HepG2 (cell line): ENCODE measurements around the gene CHDH. TPM values are rescaled to one million over a fixed set of nuclear protein-coding genes. Genes with fewer than 3 reads are reported as not detected.

Source experiments
- CAMTA2 ChIP-seq: sonication (generic); formaldehyde crosslinking; IDR thresholded peaks from 2 replicates; pipeline ENCODE4 v1.4.0; 2020; ENCODE audit warnings: mild to moderate bottlenecking, missing genetic modification reagents, borderline replicate concordance
- HNRNPL ChIP-seq: fragments of 200-400 bp; formaldehyde crosslinking; IDR thresholded peaks from 2 replicates; pipeline ENCODE4 v1.6.1; 2017; ENCODE audit warnings: mild to moderate bottlenecking, low read depth, low read length
- HNRNPLL ChIP-seq: fragments of 200-400 bp; formaldehyde crosslinking; IDR thresholded peaks from 2 replicates; pipeline ENCODE4 v1.6.1; 2017; ENCODE audit warnings: mild to moderate bottlenecking, low read depth, low read length; ENCODE audit not compliant: poor library complexity, severe bottlenecking
- HOXA7 ChIP-seq: sonication (generic); formaldehyde crosslinking; IDR thresholded peaks from 2 replicates; pipeline ENCODE4 v1.8.1; 2022; ENCODE audit warnings: mild to moderate bottlenecking, missing genetic modification reagents, moderate library complexity
- MAZ ChIP-seq, 2 experiments: sonication (generic) in 1 of 2; formaldehyde crosslinking in 1 of 2; IDR thresholded peaks; 2 replicates each; pipeline versions ENCODE4 v1.5.0 to v1.6.1; 2012 to 2020; ENCODE audit warnings: low read depth in 2 of 2, mild to moderate bottlenecking in 2 of 2, borderline replicate concordance in 1 of 2, improper control_type of control experiment in 1 of 2, low read length in 1 of 2, missing genetic modification reagents in 1 of 2, moderate library complexity in 1 of 2
- PPARG ChIP-seq: conservative IDR thresholded peaks from 2 replicates; pipeline ENCODE4 v1.6.1; 2016; ENCODE audit warnings: missing biosample characterization, missing genetic modification reagents
- RBFOX2 ChIP-seq: fragments of 200-400 bp; formaldehyde crosslinking; IDR thresholded peaks from 2 replicates; pipeline ENCODE4 v1.6.1; 2017; ENCODE audit warnings: low read depth, mild to moderate bottlenecking, low read length
- ZBTB7A ChIP-seq: sonication (generic); formaldehyde crosslinking; IDR thresholded peaks from 2 replicates; pipeline ENCODE4 v1.8.0; 2022; ENCODE audit warnings: mild to moderate bottlenecking, missing genetic modification reagents
- ZIK1 ChIP-seq: sonication (generic); formaldehyde crosslinking; IDR thresholded peaks from 2 replicates; pipeline ENCODE4 v1.5.0; 2020; ENCODE audit warnings: mild to moderate bottlenecking, low read depth, missing genetic modification reagents, borderline replicate concordance
- ZNF10 ChIP-seq: sonication (generic); formaldehyde crosslinking; IDR thresholded peaks from 2 replicates; pipeline ENCODE4 v1.4.0; 2020; ENCODE audit warnings: mild to moderate bottlenecking, low read depth, missing genetic modification reagents, borderline replicate concordance
- ZNF121 ChIP-seq: sonication (generic); formaldehyde crosslinking; IDR thresholded peaks from 2 replicates; pipeline ENCODE4 v1.5.0; 2020; ENCODE audit warnings: mild to moderate bottlenecking, missing genetic modification reagents
- ZNF589 ChIP-seq: sonication (generic); formaldehyde crosslinking; conservative IDR thresholded peaks from 2 replicates; pipeline ENCODE4 v1.8.0; 2022; ENCODE audit warnings: mild to moderate bottlenecking, moderate library complexity, missing genetic modification reagents
- ZNF678 ChIP-seq: sonication (generic); formaldehyde crosslinking; IDR thresholded peaks from 2 replicates; pipeline ENCODE4 v1.4.0; 2020; ENCODE audit warnings: mild to moderate bottlenecking, missing genetic modification reagents
- ZZZ3 ChIP-seq: sonication (generic); formaldehyde crosslinking; IDR thresholded peaks from 2 replicates; pipeline ENCODE4 v1.4.0; 2020; ENCODE audit warnings: missing genetic modification reagents, mild to moderate bottlenecking, borderline replicate concordance
- polyA plus RNA-seq, 8 experiments: library from polyadenylated mRNA; depleted of rRNA in 3 of 8; stranded (reverse) in 7 of 8; unstranded in 1 of 8; fragments of >200 nt; fragmentation: Illumina TruSeq in 4 of 8; extraction: Trizol in 4 of 8; gene quantifications; 2 replicates each; pipeline versions ENCODE4 v1.2.1 to v1.2.3, GENCODE V29; 2011 to 2016; ENCODE audit warnings: low read depth in 4 of 8, missing spikeins in 1 of 8, mixed read lengths in 1 of 8; ENCODE audit not compliant: insufficient read depth in 1 of 8
- total RNA-seq, 5 experiments: library from RNA; depleted of rRNA; stranded (reverse); fragments of >200 nt; fragmentation: Illumina TruSeq; extraction: Trizol; gene quantifications; 2 replicates each; pipeline ENCODE4 v1.2.3, GENCODE V29; 2016; ENCODE audit warnings: low read depth in 1 of 5
- TF ChIP-seq, protein P1 (sequence below): sonication (generic); formaldehyde crosslinking; IDR thresholded peaks from 2 replicates; pipeline ENCODE4 v1.4.0; 2020; ENCODE audit warnings: missing genetic modification reagents
- TF ChIP-seq, protein P2 (sequence below): sonication (generic); formaldehyde crosslinking; IDR thresholded peaks from 2 replicates; pipeline ENCODE4 v1.5.0; 2020; ENCODE audit warnings: mild to moderate bottlenecking, missing genetic modification reagents, borderline replicate concordance
- TF ChIP-seq, protein P3 (sequence below): sonication (generic); formaldehyde crosslinking; IDR thresholded peaks from 2 replicates; pipeline ENCODE4 v1.4.0; 2020; ENCODE audit warnings: missing genetic modification reagents

The CHDH gene
- total and polyA plus RNA-seq, 2 of the 13 experiments (the other 11 are each of a cell fraction or from before 2014, with no cell fraction given) = 28.1 to 48.9 TPM

DNA sequence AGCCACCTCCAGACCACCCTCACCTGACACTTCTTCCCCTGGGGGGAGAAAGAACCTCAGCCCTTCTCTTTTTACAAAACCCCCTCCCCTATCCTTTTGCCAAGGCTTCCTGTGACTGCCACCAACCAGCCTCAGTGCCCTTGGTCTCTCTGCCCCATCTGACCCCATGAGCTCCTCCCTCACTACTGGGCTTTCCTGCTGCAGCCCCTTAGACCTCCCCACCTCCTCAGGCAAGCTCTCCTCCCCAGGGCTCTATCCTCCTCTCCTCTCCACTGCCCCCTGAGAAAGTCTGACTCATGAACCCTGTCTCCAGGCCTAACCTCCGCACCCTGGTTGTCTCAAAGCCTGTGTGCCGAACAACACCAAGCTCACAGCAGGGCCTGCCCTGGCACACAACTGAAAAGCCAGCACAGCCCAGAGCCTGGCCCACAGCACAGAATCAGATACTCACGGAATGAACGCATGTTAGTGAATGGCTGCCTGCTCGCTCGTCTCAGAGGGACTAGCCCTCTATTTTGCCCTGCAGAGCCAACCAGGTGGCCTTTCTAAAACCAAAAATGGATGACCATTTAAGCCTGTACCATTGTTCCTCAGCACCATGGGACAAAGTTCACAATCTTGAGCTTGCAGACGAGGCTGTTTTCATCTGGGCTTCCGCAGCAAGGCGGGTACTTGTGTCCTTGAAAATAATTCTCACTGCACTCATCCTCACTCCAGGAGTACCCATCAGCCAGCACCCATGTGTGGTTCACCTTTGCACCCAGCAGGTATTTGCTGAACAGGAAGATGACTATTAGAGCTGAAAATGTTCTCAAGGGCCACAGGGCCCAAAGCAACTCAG lies 1.7 kb downstream of the CHDH start (continued):
- TF ChIP-seq, protein P1, sequence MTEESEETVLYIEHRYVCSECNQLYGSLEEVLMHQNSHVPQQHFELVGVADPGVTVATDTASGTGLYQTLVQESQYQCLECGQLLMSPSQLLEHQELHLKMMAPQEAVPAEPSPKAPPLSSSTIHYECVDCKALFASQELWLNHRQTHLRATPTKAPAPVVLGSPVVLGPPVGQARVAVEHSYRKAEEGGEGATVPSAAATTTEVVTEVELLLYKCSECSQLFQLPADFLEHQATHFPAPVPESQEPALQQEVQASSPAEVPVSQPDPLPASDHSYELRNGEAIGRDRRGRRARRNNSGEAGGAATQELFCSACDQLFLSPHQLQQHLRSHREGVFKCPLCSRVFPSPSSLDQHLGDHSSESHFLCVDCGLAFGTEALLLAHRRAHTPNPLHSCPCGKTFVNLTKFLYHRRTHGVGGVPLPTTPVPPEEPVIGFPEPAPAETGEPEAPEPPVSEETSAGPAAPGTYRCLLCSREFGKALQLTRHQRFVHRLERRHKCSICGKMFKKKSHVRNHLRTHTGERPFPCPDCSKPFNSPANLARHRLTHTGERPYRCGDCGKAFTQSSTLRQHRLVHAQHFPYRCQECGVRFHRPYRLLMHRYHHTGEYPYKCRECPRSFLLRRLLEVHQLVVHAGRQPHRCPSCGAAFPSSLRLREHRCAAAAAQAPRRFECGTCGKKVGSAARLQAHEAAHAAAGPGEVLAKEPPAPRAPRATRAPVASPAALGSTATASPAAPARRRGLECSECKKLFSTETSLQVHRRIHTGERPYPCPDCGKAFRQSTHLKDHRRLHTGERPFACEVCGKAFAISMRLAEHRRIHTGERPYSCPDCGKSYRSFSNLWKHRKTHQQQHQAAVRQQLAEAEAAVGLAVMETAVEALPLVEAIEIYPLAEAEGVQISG (CRISPR knock-in tag) = 0 out of 2 replicates have a peak, but pooled peaks have one; percentile 39
- no peak for TF ChIP-seq ZNF589
- TF ChIP-seq HNRNPLL = no peak
- TF ChIP-seq ZNF10 = no peak
- TF ChIP-seq MAZ (IDR thresholded peaks at IDR 0.05; ENCODE audit: borderline replicate concordance, low read depth, low read length) = no peak
- no peak for TF ChIP-seq MAZ (CRISPR knock-in tag; IDR thresholded peaks at IDR 0.05; ENCODE audit: low read depth)
- TF ChIP-seq, protein P2, sequence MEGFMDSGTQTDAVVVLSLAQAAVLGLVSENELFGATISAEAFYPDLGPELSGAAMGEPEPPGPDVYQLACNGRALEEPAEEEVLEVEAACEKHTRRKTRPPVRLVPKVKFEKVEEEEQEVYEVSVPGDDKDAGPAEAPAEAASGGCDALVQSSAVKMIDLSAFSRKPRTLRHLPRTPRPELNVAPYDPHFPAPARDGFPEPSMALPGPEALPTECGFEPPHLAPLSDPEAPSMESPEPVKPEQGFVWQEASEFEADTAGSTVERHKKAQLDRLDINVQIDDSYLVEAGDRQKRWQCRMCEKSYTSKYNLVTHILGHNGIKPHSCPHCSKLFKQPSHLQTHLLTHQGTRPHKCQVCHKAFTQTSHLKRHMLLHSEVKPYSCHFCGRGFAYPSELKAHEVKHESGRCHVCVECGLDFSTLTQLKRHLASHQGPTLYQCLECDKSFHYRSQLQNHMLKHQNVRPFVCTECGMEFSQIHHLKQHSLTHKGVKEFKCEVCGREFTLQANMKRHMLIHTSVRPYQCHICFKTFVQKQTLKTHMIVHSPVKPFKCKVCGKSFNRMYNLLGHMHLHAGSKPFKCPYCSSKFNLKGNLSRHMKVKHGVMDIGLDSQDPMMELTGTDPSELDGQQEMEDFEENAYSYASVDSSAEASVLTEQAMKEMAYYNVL (CRISPR knock-in tag) = peak; percentile 78
- TF ChIP-seq HOXA7 (CRISPR knock-in tag) = no peak
- TF ChIP-seq HNRNPL = no peak
- TF ChIP-seq ZBTB7A (CRISPR knock-in tag) = no peak
- TF ChIP-seq PPARG (CRISPR knock-in tag) = peak; percentile 52; the same call in 1 of the 2 replicates
- 0 out of 2 replicates have a peak, but pooled peaks have one; percentile 27 for TF ChIP-seq RBFOX2
- TF ChIP-seq ZNF121 (CRISPR knock-in tag) = no peak
- TF ChIP-seq ZZZ3 = no peak
- no peak for TF ChIP-seq ZNF678 (CRISPR knock-in tag)
- TF ChIP-seq, protein P3, sequence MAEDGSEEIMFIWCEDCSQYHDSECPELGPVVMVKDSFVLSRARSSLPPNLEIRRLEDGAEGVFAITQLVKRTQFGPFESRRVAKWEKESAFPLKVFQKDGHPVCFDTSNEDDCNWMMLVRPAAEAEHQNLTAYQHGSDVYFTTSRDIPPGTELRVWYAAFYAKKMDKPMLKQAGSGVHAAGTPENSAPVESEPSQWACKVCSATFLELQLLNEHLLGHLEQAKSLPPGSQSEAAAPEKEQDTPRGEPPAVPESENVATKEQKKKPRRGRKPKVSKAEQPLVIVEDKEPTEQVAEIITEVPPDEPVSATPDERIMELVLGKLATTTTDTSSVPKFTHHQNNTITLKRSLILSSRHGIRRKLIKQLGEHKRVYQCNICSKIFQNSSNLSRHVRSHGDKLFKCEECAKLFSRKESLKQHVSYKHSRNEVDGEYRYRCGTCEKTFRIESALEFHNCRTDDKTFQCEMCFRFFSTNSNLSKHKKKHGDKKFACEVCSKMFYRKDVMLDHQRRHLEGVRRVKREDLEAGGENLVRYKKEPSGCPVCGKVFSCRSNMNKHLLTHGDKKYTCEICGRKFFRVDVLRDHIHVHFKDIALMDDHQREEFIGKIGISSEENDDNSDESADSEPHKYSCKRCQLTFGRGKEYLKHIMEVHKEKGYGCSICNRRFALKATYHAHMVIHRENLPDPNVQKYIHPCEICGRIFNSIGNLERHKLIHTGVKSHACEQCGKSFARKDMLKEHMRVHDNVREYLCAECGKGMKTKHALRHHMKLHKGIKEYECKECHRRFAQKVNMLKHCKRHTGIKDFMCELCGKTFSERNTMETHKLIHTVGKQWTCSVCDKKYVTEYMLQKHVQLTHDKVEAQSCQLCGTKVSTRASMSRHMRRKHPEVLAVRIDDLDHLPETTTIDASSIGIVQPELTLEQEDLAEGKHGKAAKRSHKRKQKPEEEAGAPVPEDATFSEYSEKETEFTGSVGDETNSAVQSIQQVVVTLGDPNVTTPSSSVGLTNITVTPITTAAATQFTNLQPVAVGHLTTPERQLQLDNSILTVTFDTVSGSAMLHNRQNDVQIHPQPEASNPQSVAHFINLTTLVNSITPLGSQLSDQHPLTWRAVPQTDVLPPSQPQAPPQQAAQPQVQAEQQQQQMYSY = 0 out of 2 replicates have a peak, but pooled peaks have one; percentile 5
- TF ChIP-seq ZIK1 (CRISPR knock-in tag) = no peak
- TF ChIP-seq CAMTA2 (CRISPR knock-in tag) = 0 out of 2 replicates have a peak, but pooled peaks have one; percentile 57
